LNCaP clone FGC (cell line): ENCODE measurements around the gene RPS18.

Experiments
- DNase-seq: peaks from one replicate; pipeline ENCODE4 v3.0.0-alpha.2; 2011; ENCODE audit warnings: low read depth
- H3K4me3 ChIP-seq: 2 replicates; pipeline ENCODE4 v1.5.1; 2011; ENCODE audit warnings: mild to moderate bottlenecking, low read depth, low read length, control low read depth
- TF ChIP-seq, protein P1 (sequence below): IDR thresholded peaks from 2 replicates; pipeline ENCODE4 v1.5.1; 2012; ENCODE audit warnings: mild to moderate bottlenecking; ENCODE audit not compliant: control insufficient read depth, insufficient read depth; ENCODE audit errors: extremely low read depth

RPS18 gene

GRCh38 chr6:33323623-33323948 is 51.7 kb downstream of the RPS18 start:
- DNase-seq: no peak
- H3K4me3 ChIP-seq: peak overlapping the region; percentile 89
- TF ChIP-seq, protein P1, sequence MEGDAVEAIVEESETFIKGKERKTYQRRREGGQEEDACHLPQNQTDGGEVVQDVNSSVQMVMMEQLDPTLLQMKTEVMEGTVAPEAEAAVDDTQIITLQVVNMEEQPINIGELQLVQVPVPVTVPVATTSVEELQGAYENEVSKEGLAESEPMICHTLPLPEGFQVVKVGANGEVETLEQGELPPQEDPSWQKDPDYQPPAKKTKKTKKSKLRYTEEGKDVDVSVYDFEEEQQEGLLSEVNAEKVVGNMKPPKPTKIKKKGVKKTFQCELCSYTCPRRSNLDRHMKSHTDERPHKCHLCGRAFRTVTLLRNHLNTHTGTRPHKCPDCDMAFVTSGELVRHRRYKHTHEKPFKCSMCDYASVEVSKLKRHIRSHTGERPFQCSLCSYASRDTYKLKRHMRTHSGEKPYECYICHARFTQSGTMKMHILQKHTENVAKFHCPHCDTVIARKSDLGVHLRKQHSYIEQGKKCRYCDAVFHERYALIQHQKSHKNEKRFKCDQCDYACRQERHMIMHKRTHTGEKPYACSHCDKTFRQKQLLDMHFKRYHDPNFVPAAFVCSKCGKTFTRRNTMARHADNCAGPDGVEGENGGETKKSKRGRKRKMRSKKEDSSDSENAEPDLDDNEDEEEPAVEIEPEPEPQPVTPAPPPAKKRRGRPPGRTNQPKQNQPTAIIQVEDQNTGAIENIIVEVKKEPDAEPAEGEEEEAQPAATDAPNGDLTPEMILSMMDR: no peak

DNA sequence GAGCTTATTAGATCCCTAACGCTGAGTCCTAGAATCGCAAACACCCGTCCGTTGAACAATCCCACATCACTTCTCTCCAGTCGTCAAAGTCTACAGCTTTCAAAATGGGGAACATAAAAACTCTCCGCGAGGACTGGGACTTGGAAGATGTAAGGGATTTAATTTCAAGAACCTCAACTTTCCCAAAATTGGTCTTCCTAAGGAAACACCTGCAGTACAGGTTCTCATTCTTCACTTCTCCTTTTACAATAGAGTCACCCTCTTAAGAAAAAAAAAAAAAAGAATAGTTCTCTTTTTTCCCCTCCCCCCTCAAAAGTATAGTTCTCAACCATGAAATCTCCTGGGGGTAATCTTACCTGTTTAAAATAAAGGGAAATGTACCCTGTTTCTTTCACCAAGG is 52.2 kb downstream of the RPS18 start:
- TF ChIP-seq, protein P1: no peak
- DNase-seq: no peak
- peak overlapping the region; percentile 89 for H3K4me3 ChIP-seq
